SK-N-SH (cell line): ENCODE data around the gene RHBDL2. TPM values are rescaled to one million over a fixed set of nuclear protein-coding genes. Genes with fewer than 3 reads are reported as not detected.
A peak's percentile ranks its signal among the peaks of the same experiment; 100 is the strongest.

ENCODE experiments used
- CTCF ChIA-PET: fragments of 300-600, 350-600 bp; formaldehyde crosslinking; extraction: SDS; loops from one replicate; lab custom pipeline; 2021; lab: Yijun Ruan, JAX
- POLR2A ChIA-PET: fragments of 350-600 bp; sonication (Branson Sonifier 250); formaldehyde crosslinking; extraction: SDS; loops from one replicate; lab custom pipeline; 2020; ENCODE audit warnings: antibody characterized with exemption, inconsistent platforms; lab: Yijun Ruan, JAX
- DNase-seq: peaks from one replicate; pipeline ENCODE4 v3.0.0; 2012
- H2AFZ ChIP-seq: fragments of 200-600 bp; sonication (generic); 2 replicates; pipeline ENCODE4 v1.8.1; 2016; ENCODE audit warnings: antibody characterized with exemption, mild to moderate bottlenecking, low read depth
- H3F3A ChIP-seq: fragments of 200-600 bp; sonication (generic); replicated peaks from 2 replicates; pipeline ENCODE3; 2016; ENCODE audit warnings: antibody characterized with exemption, mild to moderate bottlenecking; ENCODE audit not compliant: insufficient read depth
- H3K27ac ChIP-seq, 2 experiments: fragments of 200-500 bp in 1 of 2; fragments of 200-600 bp in 1 of 2; sonication (Bioruptor generic) in 1 of 2; sonication (generic), shearing (Covaris generic) in 1 of 2; 2 replicates each; pipeline versions ENCODE4 v1.5.1 to v1.6.1; 2014 to 2016; ENCODE audit warnings: low read depth in 2 of 2, inconsistent platforms in 1 of 2, low read length in 1 of 2, mild to moderate bottlenecking in 1 of 2, mixed read lengths in 1 of 2
- H3K27me3 ChIP-seq: fragments of 200-600 bp; sonication (generic), shearing (Covaris generic); 2 replicates; pipeline ENCODE4 v1.6.1; 2016; ENCODE audit warnings: mixed run types; ENCODE audit not compliant: insufficient read depth
- H3K36me3 ChIP-seq, 2 experiments: fragments of 200-500 bp in 1 of 2; fragments of 200-600 bp in 1 of 2; sonication (Bioruptor generic) in 1 of 2; sonication (generic) in 1 of 2; replicated peaks in 1 of 2; 2 replicates each; pipeline versions ENCODE3 to v1.5.1; 2014 to 2016; ENCODE audit warnings: low read length in 1 of 2, mild to moderate bottlenecking in 1 of 2; ENCODE audit not compliant: insufficient read depth in 2 of 2, control insufficient read depth in 1 of 2
- H3K4me1 ChIP-seq, 2 experiments: fragments of 200-500 bp in 1 of 2; fragments of 200-600 bp in 1 of 2; sonication (Bioruptor generic) in 1 of 2; sonication (generic), shearing (Covaris generic) in 1 of 2; 2 replicates each; pipeline versions ENCODE4 v1.5.1 to v1.6.1; 2014 to 2016; ENCODE audit warnings: low read depth in 1 of 2, low read length in 1 of 2, mixed run types in 1 of 2; ENCODE audit not compliant: insufficient read depth in 2 of 2, control insufficient read depth in 1 of 2
- H3K4me2 ChIP-seq: fragments of 200-600 bp; sonication (generic), shearing (Covaris generic); 2 replicates; pipeline ENCODE4 v1.6.1; 2017; ENCODE audit warnings: mixed run types
- H3K4me3 ChIP-seq, 2 experiments: fragments of 200-500 bp in 1 of 2; fragments of 200-600 bp in 1 of 2; sonication (Bioruptor generic) in 1 of 2; sonication (generic), shearing (Covaris generic) in 1 of 2; 2 replicates each; pipeline versions ENCODE4 v1.5.1 to v1.8.1; 2014 to 2016; ENCODE audit warnings: low read depth in 2 of 2, inconsistent platforms in 1 of 2, low read length in 1 of 2, mild to moderate bottlenecking in 1 of 2, mixed read lengths in 1 of 2, moderate library complexity in 1 of 2
- H3K79me2 ChIP-seq: fragments of 200-600 bp; sonication (generic); 2 replicates; pipeline ENCODE4 v1.8.1; 2017; ENCODE audit warnings: mild to moderate bottlenecking; ENCODE audit not compliant: insufficient read depth
- H3K9ac ChIP-seq: fragments of 200-600 bp; sonication (generic); 2 replicates; pipeline ENCODE4 v1.6.1; 2017; ENCODE audit warnings: mixed run types
- H3K9me2 ChIP-seq: fragments of 200-600 bp; sonication (generic); 2 replicates; pipeline ENCODE4 v1.6.1; 2017; ENCODE audit warnings: mixed run types
- H3K9me3 ChIP-seq: fragments of 200-600 bp; sonication (generic); 2 replicates; pipeline ENCODE4 v1.6.1; 2017; ENCODE audit warnings: mixed run types, mild to moderate bottlenecking, moderate library complexity
- H4K20me1 ChIP-seq: fragments of 200-600 bp; sonication (generic); 2 replicates; pipeline ENCODE4 v1.6.1; 2017; ENCODE audit warnings: mild to moderate bottlenecking, mixed run types; ENCODE audit not compliant: insufficient read depth
- ELF1 ChIP-seq: IDR thresholded peaks from 2 replicates; pipeline ENCODE4 v1.4.0; 2012
- EP300 ChIP-seq, 2 experiments: IDR thresholded peaks; 2 replicates each; pipeline versions ENCODE4 v1.4.0 to v1.6.1; 2012; ENCODE audit warnings: borderline replicate concordance in 1 of 2, low read depth in 1 of 2, low read length in 1 of 2
- EZH2phosphoT487 ChIP-seq: fragments of 200-600 bp; sonication (generic); IDR thresholded peaks from 2 replicates; pipeline ENCODE4 v1.6.1; 2017; ENCODE audit warnings: low read depth, mixed run types, mild to moderate bottlenecking, antibody characterized with exemption, moderate library complexity, borderline replicate concordance
- FOSL2 ChIP-seq: IDR thresholded peaks from 2 replicates; pipeline ENCODE4 v1.4.0; 2012; ENCODE audit warnings: low read depth, mild to moderate bottlenecking, moderate library complexity, borderline replicate concordance
- JUND ChIP-seq: IDR thresholded peaks from 2 replicates; pipeline ENCODE4 v1.4.0; 2012
- MEF2A ChIP-seq: IDR thresholded peaks from 2 replicates; pipeline ENCODE4 v1.4.0; 2012; ENCODE audit warnings: low read depth, borderline replicate concordance
- MXI1 ChIP-seq: IDR thresholded peaks from 2 replicates; pipeline ENCODE4 v1.6.1; 2012; ENCODE audit warnings: mild to moderate bottlenecking, low read depth, low read length, improper control_type of control experiment
- NFIC ChIP-seq: IDR thresholded peaks from 2 replicates; pipeline ENCODE4 v1.4.0; 2012; ENCODE audit warnings: borderline replicate concordance
- RAD21 ChIP-seq: IDR thresholded peaks from 2 replicates; pipeline ENCODE4 v1.6.1; 2012; ENCODE audit warnings: mild to moderate bottlenecking, low read length
- RXRA ChIP-seq: IDR thresholded peaks from 2 replicates; pipeline ENCODE4 v1.4.0; 2012; ENCODE audit warnings: low read depth, mild to moderate bottlenecking, borderline replicate concordance
- SMC3 ChIP-seq: IDR thresholded peaks from 2 replicates; pipeline ENCODE4 v1.6.1; 2012; ENCODE audit warnings: low read depth, low read length, improper control_type of control experiment
- TCF12 ChIP-seq: IDR thresholded peaks from 2 replicates; pipeline ENCODE4 v1.4.0; 2012
- TEAD4 ChIP-seq: IDR thresholded peaks from 2 replicates; pipeline ENCODE4 v1.4.0; 2012; ENCODE audit warnings: mild to moderate bottlenecking, borderline replicate concordance; ENCODE audit not compliant: insufficient read depth
- WGBS: methylation state at CpG from one replicate; pipeline ENCODE4 v1.1.6; 2017; ENCODE audit warnings: low lambda C conversion rate; 5-methylcytosine and 5-hydroxymethylcytosine counted together
- polyA plus RNA-seq, 3 experiments: library from polyadenylated mRNA; depleted of rRNA; stranded (reverse); fragments of >200 nt; gene quantifications; 2 replicates each; pipeline ENCODE4 v1.2.3, GENCODE V29; 2012
- TF ChIP-seq, protein P1 (sequence below): IDR thresholded peaks from 2 replicates; pipeline ENCODE4 v1.4.0; 2012; ENCODE audit warnings: low read depth, borderline replicate concordance
- TF ChIP-seq, protein P2 (sequence below): fragments of 150-350 bp; IDR thresholded peaks from 2 replicates; pipeline ENCODE4 v1.6.1; 2016; ENCODE audit warnings: mild to moderate bottlenecking, low read depth, low read length
- TF ChIP-seq, protein P3 (sequence below): IDR thresholded peaks from 2 replicates; pipeline ENCODE4 v1.4.0; 2012; ENCODE audit warnings: low read depth, borderline replicate concordance

Gene RHBDL2, protein sequence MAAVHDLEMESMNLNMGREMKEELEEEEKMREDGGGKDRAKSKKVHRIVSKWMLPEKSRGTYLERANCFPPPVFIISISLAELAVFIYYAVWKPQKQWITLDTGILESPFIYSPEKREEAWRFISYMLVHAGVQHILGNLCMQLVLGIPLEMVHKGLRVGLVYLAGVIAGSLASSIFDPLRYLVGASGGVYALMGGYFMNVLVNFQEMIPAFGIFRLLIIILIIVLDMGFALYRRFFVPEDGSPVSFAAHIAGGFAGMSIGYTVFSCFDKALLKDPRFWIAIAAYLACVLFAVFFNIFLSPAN
- polyA plus RNA-seq (2012; rRNA removed): 0.06 and 0.07 TPM in 2 replicates
- polyA plus RNA-seq (2012; cell fraction: cytosol; rRNA removed): 0.03 and 0.04 TPM in 2 replicates
- 0.15 TPM in 1 of 2 replicates, not detected in the other for polyA plus RNA-seq (2012; cell fraction: nucleus; rRNA removed)

DNA sequence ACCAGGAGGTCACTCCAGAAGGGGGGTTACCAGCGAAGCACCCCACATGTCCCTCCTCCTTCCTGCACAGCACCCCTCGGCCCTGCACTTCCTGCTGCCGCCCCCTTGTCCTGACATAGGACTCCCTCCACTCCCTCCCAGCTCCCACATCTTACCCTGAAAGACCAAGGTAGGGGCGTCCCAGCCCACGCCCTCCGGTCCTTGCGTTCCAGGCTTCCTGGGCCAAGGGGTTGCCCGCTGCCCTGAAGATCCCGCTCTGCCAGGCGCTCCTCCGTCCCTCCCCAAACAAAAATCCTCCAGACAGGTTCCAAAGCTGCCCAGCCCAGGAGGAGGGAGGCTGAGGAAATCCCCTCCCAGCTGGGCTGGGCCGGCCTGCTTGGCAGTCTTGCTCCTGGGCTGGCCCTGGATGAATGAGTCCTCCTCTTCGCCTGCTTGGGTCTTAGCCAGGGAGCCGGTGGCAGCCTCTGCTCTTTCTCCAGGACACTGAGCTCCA is at the start of gene RHBDL2:
Gene RHBDL2 (minus strand): TSS at position 304 of the 493 bp plus-strand sequence. CDS start 22,618 bp downstream, outside the sequence.
- Histone ChIP-seq H3K27ac (no peak within 1 kb of the TSS), H3K79me2 (no peaks in the 10 kb centered on the region), H3F3A (no peaks in the 10 kb centered on the region), H4K20me1 (no peaks in the 10 kb centered on the region), H3K27me3 (no peaks in the 10 kb centered on the region), H3K36me3 (no peaks in the 10 kb centered on the region), H3K9me2 (no peaks in the 10 kb centered on the region), H3K4me3 (no peak within 1 kb of the TSS), H3K4me1 (no peaks in the 10 kb centered on the region), H3K9ac (no peak within 1 kb of the TSS), H3K4me2 (no peak within 1 kb of the TSS), H2AFZ (no peak within 1 kb of the TSS), H3K9me3 (no peaks in the 10 kb centered on the region)
- POLR2A ChIA-PET: no interaction called here
- DNase-seq: peak; percentile 7
- CTCF ChIA-PET: interaction anchor here (0.8 to 1.5 kb wide), 2 partner anchors 39 to 106 kb away, joined by 3 read pairs; no protein-coding TSS in a partner anchor
- WGBS: 78% methylated on average over 14 of the region's 14 CpGs
- TF ChIP-seq, protein P1, sequence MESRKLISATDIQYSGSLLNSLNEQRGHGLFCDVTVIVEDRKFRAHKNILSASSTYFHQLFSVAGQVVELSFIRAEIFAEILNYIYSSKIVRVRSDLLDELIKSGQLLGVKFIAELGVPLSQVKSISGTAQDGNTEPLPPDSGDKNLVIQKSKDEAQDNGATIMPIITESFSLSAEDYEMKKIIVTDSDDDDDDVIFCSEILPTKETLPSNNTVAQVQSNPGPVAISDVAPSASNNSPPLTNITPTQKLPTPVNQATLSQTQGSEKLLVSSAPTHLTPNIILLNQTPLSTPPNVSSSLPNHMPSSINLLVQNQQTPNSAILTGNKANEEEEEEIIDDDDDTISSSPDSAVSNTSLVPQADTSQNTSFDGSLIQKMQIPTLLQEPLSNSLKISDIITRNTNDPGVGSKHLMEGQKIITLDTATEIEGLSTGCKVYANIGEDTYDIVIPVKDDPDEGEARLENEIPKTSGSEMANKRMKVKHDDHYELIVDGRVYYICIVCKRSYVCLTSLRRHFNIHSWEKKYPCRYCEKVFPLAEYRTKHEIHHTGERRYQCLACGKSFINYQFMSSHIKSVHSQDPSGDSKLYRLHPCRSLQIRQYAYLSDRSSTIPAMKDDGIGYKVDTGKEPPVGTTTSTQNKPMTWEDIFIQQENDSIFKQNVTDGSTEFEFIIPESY: no peak
- TF ChIP-seq ELF1 (no peak), RXRA (no peak), MXI1 (no peak), TEAD4 (no peak), JUND (no peak), MEF2A (no peak), TCF12 (no peak), NFIC (no peak), RAD21 (no peak), EP300 (IDR thresholded peaks at IDR 0.05; ENCODE audit: borderline replicate concordance in 1 of 2, low read depth in 1 of 2, low read length in 1 of 2) (no peak), FOSL2 (no peak), EZH2phosphoT487 (no peak), SMC3 (no peak)
- TF ChIP-seq, protein P2, sequence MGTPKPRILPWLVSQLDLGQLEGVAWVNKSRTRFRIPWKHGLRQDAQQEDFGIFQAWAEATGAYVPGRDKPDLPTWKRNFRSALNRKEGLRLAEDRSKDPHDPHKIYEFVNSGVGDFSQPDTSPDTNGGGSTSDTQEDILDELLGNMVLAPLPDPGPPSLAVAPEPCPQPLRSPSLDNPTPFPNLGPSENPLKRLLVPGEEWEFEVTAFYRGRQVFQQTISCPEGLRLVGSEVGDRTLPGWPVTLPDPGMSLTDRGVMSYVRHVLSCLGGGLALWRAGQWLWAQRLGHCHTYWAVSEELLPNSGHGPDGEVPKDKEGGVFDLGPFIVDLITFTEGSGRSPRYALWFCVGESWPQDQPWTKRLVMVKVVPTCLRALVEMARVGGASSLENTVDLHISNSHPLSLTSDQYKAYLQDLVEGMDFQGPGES: no peak
- TF ChIP-seq, protein P3, sequence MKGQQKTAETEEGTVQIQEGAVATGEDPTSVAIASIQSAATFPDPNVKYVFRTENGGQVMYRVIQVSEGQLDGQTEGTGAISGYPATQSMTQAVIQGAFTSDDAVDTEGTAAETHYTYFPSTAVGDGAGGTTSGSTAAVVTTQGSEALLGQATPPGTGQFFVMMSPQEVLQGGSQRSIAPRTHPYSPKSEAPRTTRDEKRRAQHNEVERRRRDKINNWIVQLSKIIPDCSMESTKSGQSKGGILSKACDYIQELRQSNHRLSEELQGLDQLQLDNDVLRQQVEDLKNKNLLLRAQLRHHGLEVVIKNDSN: no peak
